Stimulated activated CD4-positive, alpha-beta T cell treated with anti-CD3 and anti-CD28 coated beads, Interleukin-12 subunit alpha, Interleukin-12 subunit beta, amount 100 ng/mL, for 48 hours (primary cell): Measurements from ENCODE around the gene CASP1.
"Not testable (repeated sequence)": the region's sequence is repeated elsewhere in the genome, so short reads cannot be mapped to it uniquely, and the experiment has no call there.

ENCODE experiments used
- DNase-seq, 3 donors: peaks; one replicate each; pipeline ENCODE4 v3.0.0-alpha.2; 2020; ENCODE audit warnings: low read depth in 2 of 3, low spot score in 1 of 3

Gene CASP1

GRCh38 chr11:105034813-105035620, at the start of gene CASP1:
Gene CASP1, minus strand, starts transcription at chr11:105035144. Its CDS starts 31 bp downstream, at chr11:105035113.
- DNase-seq, result peak in 2 of 3 donors; percentile 9 to 21

- no peak for DNase-seq
Measured at GRCh38 chr11:105081412-105082150, 46.6 kb upstream of the CASP1 start.

GRCh38 chr11:105080171-105080906, 45.4 kb upstream of the CASP1 start:
- not testable (repeated sequence) for DNase-seq

- no peak for DNase-seq
Measured at GRCh38 chr11:105078283-105078682, 43.3 kb upstream of the CASP1 start.

- DNase-seq, result peak in 2 of 3 donors; percentile 26 to 35
Measured at GRCh38 chr11:105077141-105077790, 42.3 kb upstream of the CASP1 start.

GRCh38 chr11:105074166-105074530, 39.2 kb upstream of the CASP1 start:
- no peak for DNase-seq

GRCh38 chr11:105073456-105074165, 38.7 kb upstream of the CASP1 start:
- no peak for DNase-seq

- not testable (repeated sequence) for DNase-seq
Measured at GRCh38 chr11:105072080-105072479, 37.1 kb upstream of the CASP1 start.

GRCh38 chr11:105071089-105071732, 36.3 kb upstream of the CASP1 start:
- no peak for DNase-seq

- DNase-seq, result no peak
Measured at GRCh38 chr11:105070306-105070705, 35.4 kb upstream of the CASP1 start.

- DNase-seq, result not testable (repeated sequence)
Measured at GRCh38 chr11:105069749-105070148, 34.8 kb upstream of the CASP1 start.

- DNase-seq, result not testable (repeated sequence)
Measured at GRCh38 chr11:105063245-105063941, 28.4 kb upstream of the CASP1 start.

GRCh38 chr11:105057432-105057831, 22.5 kb upstream of the CASP1 start:
- DNase-seq, result no peak

- DNase-seq, result no peak
Measured at GRCh38 chr11:105056446-105056845, 21.5 kb upstream of the CASP1 start.

- no peak for DNase-seq
Measured at GRCh38 chr11:105054723-105055493, 20.0 kb upstream of the CASP1 start.

GRCh38 chr11:105052487-105052886, 17.5 kb upstream of the CASP1 start:
- DNase-seq, result no peak

- DNase-seq, result no peak
Measured at GRCh38 chr11:105051559-105051958, 16.6 kb upstream of the CASP1 start.

- DNase-seq, result no peak
Measured at GRCh38 chr11:105049481-105049880, 14.5 kb upstream of the CASP1 start.
